GM19468 (cell line): ENCODE results near the gene CRABP1.

Experiments used
- ATAC-seq: cut with Tn5 transposase; IDR thresholded peaks from one replicate; pipeline ENCODE4 v1.9.1; 2021; ENCODE audit warnings: mild to moderate bottlenecking, moderate library complexity, moderate number of reproducible peaks; ENCODE audit not compliant: unreplicated experiment; ENCODE audit errors: extremely low read depth

The CRABP1 gene

DNA sequence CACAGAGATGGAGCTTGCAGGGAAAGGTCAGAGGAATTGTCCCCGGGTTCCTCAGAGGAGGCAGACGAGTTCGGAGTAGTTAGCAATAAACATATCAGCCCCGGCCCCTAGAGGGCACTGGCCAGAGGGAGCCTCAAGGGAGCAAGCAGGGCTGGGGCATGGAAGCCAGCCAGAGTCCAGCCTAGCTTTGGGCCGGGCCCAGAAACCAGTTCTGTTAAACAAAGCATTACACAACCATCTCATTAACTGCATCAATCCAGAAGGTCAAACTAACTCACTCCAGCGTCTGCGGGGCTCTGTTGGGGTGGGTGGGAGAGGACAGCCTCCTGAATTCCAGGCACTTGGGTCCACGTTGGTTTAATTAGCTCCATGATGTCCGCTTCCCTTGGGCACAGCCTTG is 56.8 kb downstream of the CRABP1 start:
- no peak for ATAC-seq

DNA sequence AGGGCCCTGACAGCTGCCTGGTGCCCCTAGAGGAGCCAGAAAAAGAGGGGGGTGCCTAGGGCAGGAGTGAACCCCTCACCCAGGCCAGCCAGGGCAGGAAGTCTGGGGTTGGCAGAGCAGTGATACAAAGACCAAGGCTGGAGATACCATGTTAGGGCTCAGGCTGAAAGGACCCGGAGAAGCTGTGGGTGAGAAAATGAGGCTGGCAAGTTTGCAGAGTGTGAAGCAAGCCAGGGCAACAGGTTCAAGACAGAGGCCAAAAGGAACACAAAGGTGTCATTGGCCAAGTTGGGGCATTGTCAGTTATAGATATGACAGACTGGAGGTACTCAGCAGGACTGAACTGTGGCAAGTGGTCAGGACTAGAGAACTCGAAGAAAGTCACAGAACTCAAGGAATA is 57.2 kb downstream of the CRABP1 start:
- no peak for ATAC-seq
